PC-3 (cell line): ENCODE data around the gene TEX10. TPM values are rescaled to one million over a fixed set of nuclear protein-coding genes. Genes with fewer than 3 reads are reported as not detected.

Source experiments
- ATAC-seq: fragments of 200-7000 bp; cut with Tn5 transposase; 2 replicates; pipeline ENCODE4 v1.9.1; 2020; ENCODE audit warnings: mild to moderate bottlenecking, moderate library complexity
- BruUV-seq: library from RNA; stranded (reverse); fragments of 400-500 nt; replicated peaks from 2 replicates; lab custom pipeline; 2021; lab: Mats Ljungman, UMichigan
- CTCF ChIA-PET: fragments of 300-600 bp; sonication (Branson Sonifier 250); formaldehyde crosslinking; loops from one replicate; lab custom pipeline; 2022; ENCODE audit warnings: antibody characterized with exemption; lab: Charles Lee
- POLR2A ChIA-PET: fragments of 300-600 bp; sonication (Branson Sonifier 250); formaldehyde crosslinking; loops from one replicate; lab custom pipeline; 2022; ENCODE audit warnings: antibody characterized with exemption; ENCODE audit not compliant: unreplicated experiment; lab: Charles Lee
- DNase-seq: peaks from one replicate; pipeline ENCODE4 v3.0.0-alpha.2; 2015
- H2AFZ ChIP-seq: fragments of 300-600 bp; sonication (generic); 2 replicates; pipeline ENCODE4 v1.6.0; 2016; ENCODE audit warnings: antibody characterized with exemption, low read length
- H3F3A ChIP-seq: fragments of 300-600 bp; sonication (generic); one replicate; pipeline ENCODE4 v1.6.0; 2017; ENCODE audit warnings: antibody characterized with exemption, low read length, control low read depth, mild to moderate bottlenecking; ENCODE audit not compliant: unreplicated experiment
- H3K27ac ChIP-seq: fragments of 300-600 bp; sonication (generic); 2 replicates; pipeline ENCODE4 v1.5.1; 2016; ENCODE audit warnings: mild to moderate bottlenecking, low read length
- H3K27me3 ChIP-seq: fragments of 300-600 bp; sonication (generic); 2 replicates; pipeline ENCODE4 v1.6.1; 2016; ENCODE audit warnings: low read length, mixed read lengths
- H3K36me3 ChIP-seq: fragments of 300-600 bp; sonication (generic); 2 replicates; pipeline ENCODE4 v1.6.1; 2016; ENCODE audit warnings: low read depth, mixed run types, low read length, mixed read lengths
- H3K4me1 ChIP-seq: fragments of 300-600 bp; sonication (generic); 2 replicates; pipeline ENCODE4 v1.5.1; 2016; ENCODE audit warnings: low read length; ENCODE audit not compliant: insufficient read depth
- H3K4me2 ChIP-seq: fragments of 300-600 bp; sonication (generic); 2 replicates; pipeline ENCODE4 v1.6.0; 2016; ENCODE audit warnings: low read length
- H3K4me3 ChIP-seq: fragments of 300-600 bp; sonication (generic); 2 replicates; pipeline ENCODE4 v1.5.1; 2016; ENCODE audit warnings: mild to moderate bottlenecking, low read length, mixed read lengths
- H3K79me2 ChIP-seq: fragments of 300-600 bp; sonication (generic); 2 replicates; pipeline ENCODE4 v1.6.1; 2017; ENCODE audit warnings: low read length, mixed read lengths
- H3K9ac ChIP-seq: fragments of 300-600 bp; sonication (generic); 2 replicates; pipeline ENCODE4 v1.6.0; 2016; ENCODE audit warnings: mild to moderate bottlenecking, low read length
- H3K9me2 ChIP-seq: fragments of 300-600 bp; sonication (generic); replicated peaks from 2 replicates; pipeline ENCODE4 v1.6.1; 2016; ENCODE audit warnings: mixed run types, low read length, mixed read lengths
- H3K9me3 ChIP-seq: fragments of 300-600 bp; sonication (generic); 2 replicates; pipeline ENCODE4 v1.6.1; 2016; ENCODE audit warnings: low read length, mixed read lengths
- H4K20me1 ChIP-seq: fragments of 300-600 bp; sonication (generic); 2 replicates; pipeline ENCODE4 v1.6.1; 2016; ENCODE audit warnings: low read length, mixed read lengths
- CTCF ChIP-seq: fragments of 300-600 bp; sonication (generic); conservative IDR thresholded peaks from 2 replicates; pipeline ENCODE4 v1.5.1; 2017; ENCODE audit warnings: antibody characterized with exemption, low read depth, mild to moderate bottlenecking, low read length
- EZH2 ChIP-seq: fragments of 300-600 bp; sonication (generic); IDR thresholded peaks from one replicate; pipeline ENCODE4 v1.6.1; 2017; ENCODE audit warnings: antibody characterized with exemption, mild to moderate bottlenecking, low read length; ENCODE audit not compliant: unreplicated experiment
- EZH2phosphoT487 ChIP-seq: fragments of 300-600 bp; sonication (generic); IDR thresholded peaks from 2 replicates; pipeline ENCODE4 v1.6.1; 2018; ENCODE audit warnings: mild to moderate bottlenecking, antibody characterized with exemption, low read length, borderline replicate concordance
- intact Hi-C: fragments of 100-400 bp; cut with micrococcal nuclease; formaldehyde crosslinking; loops from 2 replicates; pipeline ENCODE4 v1.9.0; 2023
- total RNA-seq: library from RNA; depleted of rRNA; stranded (reverse); fragments of >200 nt; gene quantifications from 2 replicates; pipeline ENCODE4 v1.2.3, GENCODE V29; 2014

The TEX10 gene
- total RNA-seq, 1 experiment from 2014 or later, result 22.1 TPM

- H4K20me1 ChIP-seq, result no peaks in the 10 kb centered on the region
- BruUV-seq, result no TSS peak
- H3K27me3 ChIP-seq, result no peaks in the 10 kb centered on the region
- no peaks in the 10 kb centered on the region for H3K79me2 ChIP-seq
- DNase-seq, result no peak
- ATAC-seq, result no peak
- H2AFZ ChIP-seq, result no peak overlapping the region
- no peaks in the 10 kb centered on the region for H3K9me2 ChIP-seq
- H3F3A ChIP-seq, result no peaks in the 10 kb centered on the region
- TF ChIP-seq CTCF, result no peak
- no peak for TF ChIP-seq EZH2phosphoT487
- no peak for TF ChIP-seq EZH2
- intact Hi-C loops, result no loop called here
- H3K4me2 ChIP-seq, result no peak overlapping the region
- peaks cover 12% of the 10 kb centered on the region; the same call in 1 of the 2 replicates for H3K36me3 ChIP-seq
- H3K27ac ChIP-seq, result no peak overlapping the region
- POLR2A ChIA-PET, result no interaction called here
- no peak overlapping the region for H3K9ac ChIP-seq
- H3K4me3 ChIP-seq, result no peak overlapping the region
- H3K4me1 ChIP-seq, result no peaks in the 10 kb centered on the region
- no peaks in the 10 kb centered on the region for H3K9me3 ChIP-seq
- CTCF ChIA-PET, result no interaction called here
Observed at GRCh38 chr9:100295240-100295639, 57.5 kb downstream of the TEX10 start.

- BruUV-seq, result no TSS peak
- DNase-seq (no peak), ATAC-seq (no peak)
- Histone ChIP-seq H3K4me3 (no peak overlapping the region), H3K79me2 (no peaks in the 10 kb centered on the region), H3K27me3 (no peaks in the 10 kb centered on the region), H3F3A (no peaks in the 10 kb centered on the region), H3K36me3 (peaks cover 11% of the 10 kb centered on the region; the same call in 1 of the 2 replicates), H3K4me2 (no peak overlapping the region), H3K9me3 (no peaks in the 10 kb centered on the region), H4K20me1 (no peaks in the 10 kb centered on the region), H3K9ac (no peak overlapping the region), H2AFZ (no peak overlapping the region), H3K27ac (no peak overlapping the region), H3K9me2 (no peaks in the 10 kb centered on the region), H3K4me1 (no peaks in the 10 kb centered on the region)
- ChIA-PET CTCF (no interaction called here), POLR2A (no interaction called here)
- intact Hi-C loops, result no loop called here
- no peak for TF ChIP-seq EZH2
- no peak for TF ChIP-seq EZH2phosphoT487
- no peak for TF ChIP-seq CTCF
Observed at GRCh38 chr9:100294806-100295205, 57.9 kb downstream of the TEX10 start.

- ChIA-PET CTCF (interaction anchor here (0.5 kb wide), 1 partner anchor 179 kb away, joined by 5 read pairs; the partner anchor contains the start of gene TMEFF1), POLR2A (no interaction called here)
- Histone ChIP-seq H3K79me2 (no peaks in the 10 kb centered on the region), H3K4me3 (no peak overlapping the region), H3K4me2 (no peak overlapping the region), H3K27ac (no peak overlapping the region), H3K4me1 (no peaks in the 10 kb centered on the region), H3K9me2 (no peaks in the 10 kb centered on the region), H3K36me3 (peaks cover 11% of the 10 kb centered on the region; the same call in 1 of the 2 replicates), H3K9ac (no peak overlapping the region), H3F3A (no peaks in the 10 kb centered on the region), H4K20me1 (no peaks in the 10 kb centered on the region), H3K9me3 (no peaks in the 10 kb centered on the region), H3K27me3 (no peaks in the 10 kb centered on the region), H2AFZ (no peak overlapping the region)
- TF ChIP-seq EZH2, result no peak
- DNase-seq (no peak), ATAC-seq (no peak)
- intact Hi-C loops, result no loop called here
- no TSS peak for BruUV-seq
Observed at GRCh38 chr9:100294341-100294740, 58.4 kb downstream of the TEX10 start.
